Osteoblast (primary cell): Measurements from ENCODE around the gene MIPOL1. TPM values are rescaled to one million over a fixed set of nuclear protein-coding genes. Genes with fewer than 3 reads are reported as not detected.
"Not testable (repeated sequence)": the region's sequence is repeated elsewhere in the genome, so short reads cannot be mapped to it uniquely, and the experiment has no call there.

ENCODE experiments used
- DNase-seq: peaks from one replicate; pipeline ENCODE4 v3.0.0; 2011; ENCODE audit warnings: low spot score, mixed read lengths; ENCODE audit not compliant: insufficient read length; ENCODE audit errors: missing footprints
- H2AFZ ChIP-seq: 2 replicates; pipeline ENCODE4 v1.6.0; 2011; ENCODE audit warnings: mild to moderate bottlenecking, low read length
- H3K27ac ChIP-seq: 2 replicates; pipeline ENCODE4 v1.5.1; 2011; ENCODE audit warnings: mild to moderate bottlenecking, low read depth, low read length, moderate library complexity
- H3K27me3 ChIP-seq: 2 replicates; pipeline ENCODE4 v1.6.0; 2012; ENCODE audit warnings: mild to moderate bottlenecking, control low read depth, inconsistent platforms, low read length, moderate library complexity; ENCODE audit not compliant: insufficient read depth
- H3K36me3 ChIP-seq: 2 replicates; pipeline ENCODE4 v1.5.1; 2011; ENCODE audit warnings: mild to moderate bottlenecking, low read length, control low read depth, moderate library complexity; ENCODE audit not compliant: insufficient read depth
- H3K4me1 ChIP-seq: 2 replicates; pipeline ENCODE4 v1.5.1; 2011; ENCODE audit warnings: mild to moderate bottlenecking, low read length, control low read depth, moderate library complexity; ENCODE audit not compliant: insufficient read depth
- H3K4me2 ChIP-seq: 2 replicates; pipeline ENCODE4 v1.6.0; 2011; ENCODE audit warnings: mild to moderate bottlenecking, low read length; ENCODE audit not compliant: insufficient read depth
- H3K4me3 ChIP-seq: fragments of 200-600 bp; sonication (generic); 3 replicates; pipeline ENCODE4 v1.5.1; 2012; ENCODE audit warnings: mild to moderate bottlenecking, low read length, inconsistent platforms; ENCODE audit not compliant: insufficient read depth
- H3K79me2 ChIP-seq: 2 replicates; pipeline ENCODE4 v1.6.0; 2012; ENCODE audit warnings: mild to moderate bottlenecking, low read length, control low read depth, inconsistent platforms; ENCODE audit not compliant: insufficient read depth
- H3K9me3 ChIP-seq: 2 replicates; pipeline ENCODE4 v1.5.1; 2011; ENCODE audit warnings: low read depth, low read length, control low read depth
- H4K20me1 ChIP-seq: 2 replicates; pipeline ENCODE4 v1.6.0; 2012; ENCODE audit warnings: mild to moderate bottlenecking, low read length, control low read depth; ENCODE audit not compliant: insufficient read depth
- total RNA-seq: library from RNA; depleted of rRNA; stranded (reverse); fragments of >200 nt; gene quantifications from 2 replicates; pipeline ENCODE4 v1.2.3, GENCODE V29; 2012
- TF ChIP-seq, protein P1 (sequence below): IDR thresholded peaks from 2 replicates; pipeline ENCODE4 v1.5.1; 2011; ENCODE audit warnings: mild to moderate bottlenecking, low read depth, low read length, moderate library complexity; ENCODE audit errors: extremely low read depth

MIPOL1 gene
- total RNA-seq, 1 donor: 9.0 TPM

DNA sequence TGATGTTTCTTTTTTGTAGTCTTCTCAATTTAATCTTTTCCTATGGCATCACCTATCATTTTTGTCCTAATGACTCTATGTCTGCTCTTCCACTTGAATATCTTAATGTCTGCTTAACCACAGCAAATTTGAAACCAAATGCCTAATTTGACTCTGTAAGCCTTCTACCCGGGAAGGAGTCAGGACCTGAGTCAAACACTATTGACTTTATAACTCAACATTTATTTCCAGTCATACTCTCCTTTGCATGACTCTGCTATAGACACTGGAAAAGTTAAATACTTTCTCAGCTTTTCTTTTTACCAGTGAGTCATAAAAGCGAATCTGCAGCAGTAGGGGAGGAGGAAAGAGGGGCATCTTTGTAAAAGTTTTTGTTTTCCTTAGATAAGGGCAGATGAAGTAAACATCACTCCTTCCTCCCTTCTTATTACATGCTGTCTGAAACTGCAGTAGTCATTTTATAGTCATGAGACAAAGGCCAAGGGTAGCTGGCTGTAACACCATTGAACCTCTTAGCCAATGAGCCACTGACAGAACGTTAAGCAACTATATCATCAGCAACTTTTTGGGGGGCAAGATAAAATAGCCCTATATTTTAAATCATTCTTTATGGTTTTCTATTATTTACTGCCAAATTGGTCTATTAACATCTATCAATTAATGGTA is 179.3 kb downstream of the MIPOL1 start:
- no peak overlapping the region for H2AFZ ChIP-seq
- DNase-seq: no peak
- H3K4me3 ChIP-seq: no peak overlapping the region
- H3K9me3 ChIP-seq: no peaks in the 10 kb centered on the region
- H3K4me2 ChIP-seq: no peak overlapping the region
- no peaks in the 10 kb centered on the region for H4K20me1 ChIP-seq
- H3K4me1 ChIP-seq: no peaks in the 10 kb centered on the region
- no peaks in the 10 kb centered on the region for H3K27me3 ChIP-seq
- H3K79me2 ChIP-seq: no peaks in the 10 kb centered on the region
- TF ChIP-seq, protein P1, sequence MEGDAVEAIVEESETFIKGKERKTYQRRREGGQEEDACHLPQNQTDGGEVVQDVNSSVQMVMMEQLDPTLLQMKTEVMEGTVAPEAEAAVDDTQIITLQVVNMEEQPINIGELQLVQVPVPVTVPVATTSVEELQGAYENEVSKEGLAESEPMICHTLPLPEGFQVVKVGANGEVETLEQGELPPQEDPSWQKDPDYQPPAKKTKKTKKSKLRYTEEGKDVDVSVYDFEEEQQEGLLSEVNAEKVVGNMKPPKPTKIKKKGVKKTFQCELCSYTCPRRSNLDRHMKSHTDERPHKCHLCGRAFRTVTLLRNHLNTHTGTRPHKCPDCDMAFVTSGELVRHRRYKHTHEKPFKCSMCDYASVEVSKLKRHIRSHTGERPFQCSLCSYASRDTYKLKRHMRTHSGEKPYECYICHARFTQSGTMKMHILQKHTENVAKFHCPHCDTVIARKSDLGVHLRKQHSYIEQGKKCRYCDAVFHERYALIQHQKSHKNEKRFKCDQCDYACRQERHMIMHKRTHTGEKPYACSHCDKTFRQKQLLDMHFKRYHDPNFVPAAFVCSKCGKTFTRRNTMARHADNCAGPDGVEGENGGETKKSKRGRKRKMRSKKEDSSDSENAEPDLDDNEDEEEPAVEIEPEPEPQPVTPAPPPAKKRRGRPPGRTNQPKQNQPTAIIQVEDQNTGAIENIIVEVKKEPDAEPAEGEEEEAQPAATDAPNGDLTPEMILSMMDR: no peak
- no peak overlapping the region for H3K27ac ChIP-seq
- H3K36me3 ChIP-seq: no peaks in the 10 kb centered on the region

DNA sequence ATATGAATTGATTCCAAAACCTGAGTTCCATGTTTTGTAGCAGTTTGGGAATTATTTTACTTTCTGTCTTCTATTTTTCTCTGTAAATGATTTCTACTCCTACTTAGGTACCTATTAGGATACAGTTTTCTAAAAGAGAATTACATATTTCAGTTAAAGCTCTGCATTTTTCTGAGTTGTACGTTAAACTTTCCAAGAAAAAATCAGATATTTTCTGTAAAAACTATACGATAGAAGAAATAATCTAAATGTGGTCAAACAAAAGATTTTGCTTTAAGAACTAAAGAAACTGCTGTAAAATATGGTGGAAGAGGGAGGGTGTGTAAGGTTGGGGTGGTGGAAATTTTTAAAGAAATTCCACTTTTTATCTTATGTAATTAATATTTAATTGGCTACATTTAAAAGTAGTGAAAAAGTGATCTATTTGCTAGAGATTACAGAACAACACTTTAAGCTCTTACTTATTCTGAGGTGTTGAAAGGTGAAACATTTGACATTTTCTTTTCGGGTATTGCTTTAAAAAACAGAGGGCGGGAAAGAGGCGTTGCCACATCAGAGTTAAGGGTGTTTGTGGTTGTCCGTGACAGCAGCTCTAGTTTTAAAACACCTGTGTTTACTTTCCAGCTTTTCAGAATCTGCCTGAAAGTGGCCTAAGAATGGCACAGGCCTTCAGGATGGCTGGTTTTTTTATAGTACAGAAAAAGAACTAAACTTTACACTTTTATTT is 187.3 kb downstream of the MIPOL1 start:
- Histone ChIP-seq H3K27ac (no peak overlapping the region), H3K4me1 (no peaks in the 10 kb centered on the region), H3K79me2 (no peaks in the 10 kb centered on the region), H3K27me3 (no peaks in the 10 kb centered on the region), H3K4me2 (no peak overlapping the region), H2AFZ (no peak overlapping the region), H3K36me3 (no peaks in the 10 kb centered on the region), H3K4me3 (no peak overlapping the region), H4K20me1 (no peaks in the 10 kb centered on the region), H3K9me3 (no peaks in the 10 kb centered on the region)
- no peak for DNase-seq
- TF ChIP-seq, protein P1: no peak

DNA sequence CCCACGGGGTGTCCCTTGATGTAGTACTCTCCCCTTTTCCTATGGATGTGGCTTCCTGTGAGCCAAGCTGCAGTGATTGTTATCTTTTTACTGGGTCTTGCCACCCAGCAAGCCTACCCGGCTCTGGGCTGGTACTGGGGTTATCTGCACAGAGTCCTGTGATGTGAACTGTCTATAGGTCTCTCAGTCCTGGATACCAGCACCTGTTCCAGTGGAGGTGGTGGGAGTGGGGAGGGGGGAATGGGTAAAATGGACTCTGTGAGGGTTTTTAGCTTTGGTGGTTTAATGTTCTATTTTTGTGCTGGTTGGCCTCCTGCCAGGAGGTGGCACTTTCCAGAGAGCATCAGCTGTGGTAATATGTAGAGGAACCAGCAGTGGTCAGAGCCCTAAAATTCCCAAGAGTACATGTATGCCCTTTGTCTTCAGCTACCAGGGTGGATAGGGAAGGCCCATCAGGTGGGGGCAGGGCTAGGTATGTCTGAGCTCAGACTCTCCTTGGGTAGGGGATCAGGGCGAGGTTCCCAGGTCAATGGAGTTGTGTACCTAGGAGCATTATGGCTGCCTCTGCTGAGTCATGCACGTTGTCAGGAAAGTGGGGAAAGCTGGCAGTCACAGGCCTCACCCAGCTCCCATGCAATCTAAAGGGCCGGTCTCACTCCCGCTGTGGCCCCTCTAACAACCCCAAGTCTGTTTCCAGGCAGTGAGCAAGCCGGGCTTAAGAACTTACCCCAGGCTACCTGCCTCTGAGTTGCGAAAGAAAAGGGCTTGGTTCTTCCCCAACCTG is 199.6 kb downstream of the MIPOL1 start:
- not testable (repeated sequence) for H3K9me3 ChIP-seq, H3K27me3 ChIP-seq, H3K4me3 ChIP-seq, H3K79me2 ChIP-seq, H3K4me2 ChIP-seq, H3K27ac ChIP-seq, H3K36me3 ChIP-seq, DNase-seq, H2AFZ ChIP-seq, H4K20me1 ChIP-seq, H3K4me1 ChIP-seq

DNA sequence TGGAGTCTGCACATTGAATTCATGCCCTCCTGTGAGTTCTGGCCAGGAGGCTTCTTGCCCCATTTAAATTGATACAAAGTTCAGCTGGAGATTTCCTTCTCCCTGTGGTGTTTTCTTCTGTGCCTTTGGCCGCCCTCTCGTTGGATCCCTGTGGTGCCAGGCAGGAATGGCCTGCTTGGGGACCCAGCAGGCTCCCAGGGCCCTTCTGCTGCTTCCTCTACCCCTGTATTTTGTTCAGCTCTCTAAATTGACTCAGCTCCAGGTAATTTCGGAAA is 200.1 kb downstream of the MIPOL1 start:
- no peak overlapping the region for H3K4me3 ChIP-seq
- no peak overlapping the region for H3K27ac ChIP-seq
- H3K9me3 ChIP-seq: no peaks in the 10 kb centered on the region
- H2AFZ ChIP-seq: no peak overlapping the region
- H3K4me2 ChIP-seq: no peak overlapping the region
- no peaks in the 10 kb centered on the region for H4K20me1 ChIP-seq
- TF ChIP-seq, protein P1: no peak
- no peaks in the 10 kb centered on the region for H3K27me3 ChIP-seq
- H3K4me1 ChIP-seq: no peaks in the 10 kb centered on the region
- H3K79me2 ChIP-seq: no peaks in the 10 kb centered on the region
- H3K36me3 ChIP-seq: no peaks in the 10 kb centered on the region
- DNase-seq: no peak
